Measurements from ENCODE around the gene CSNK1D. TPM values are rescaled to one million over a fixed set of nuclear protein-coding genes. Genes with fewer than 3 reads are reported as not detected.
"Not testable (repeated sequence)": the region's sequence is repeated elsewhere in the genome, so short reads cannot be mapped to it uniquely, and the experiment has no call there.

CSNK1D gene
- total RNA-seq, 1 experiment from 2014 or later = 191 TPM

- no TSS peak for BruUV-seq (replicated peaks)
- Mint-ChIP-seq H3K27me3 (ENCODE audit: insufficient read depth, unreplicated experiment) (no peaks in the 10 kb centered on the region), H3K9me3 (ENCODE audit: unreplicated experiment) (no peaks in the 10 kb centered on the region), H3K27ac (ENCODE audit: low read depth, unreplicated experiment) (no peak overlapping the region), H3K4me3 (ENCODE audit: unreplicated experiment) (no peak overlapping the region), H3K36me3 (ENCODE audit: insufficient read depth, unreplicated experiment) (peaks cover 98% of the 10 kb centered on the region), H3K4me1 (ENCODE audit: insufficient read depth, unreplicated experiment) (peaks cover 17% of the 10 kb centered on the region)
- TF ChIP-seq, protein P1, sequence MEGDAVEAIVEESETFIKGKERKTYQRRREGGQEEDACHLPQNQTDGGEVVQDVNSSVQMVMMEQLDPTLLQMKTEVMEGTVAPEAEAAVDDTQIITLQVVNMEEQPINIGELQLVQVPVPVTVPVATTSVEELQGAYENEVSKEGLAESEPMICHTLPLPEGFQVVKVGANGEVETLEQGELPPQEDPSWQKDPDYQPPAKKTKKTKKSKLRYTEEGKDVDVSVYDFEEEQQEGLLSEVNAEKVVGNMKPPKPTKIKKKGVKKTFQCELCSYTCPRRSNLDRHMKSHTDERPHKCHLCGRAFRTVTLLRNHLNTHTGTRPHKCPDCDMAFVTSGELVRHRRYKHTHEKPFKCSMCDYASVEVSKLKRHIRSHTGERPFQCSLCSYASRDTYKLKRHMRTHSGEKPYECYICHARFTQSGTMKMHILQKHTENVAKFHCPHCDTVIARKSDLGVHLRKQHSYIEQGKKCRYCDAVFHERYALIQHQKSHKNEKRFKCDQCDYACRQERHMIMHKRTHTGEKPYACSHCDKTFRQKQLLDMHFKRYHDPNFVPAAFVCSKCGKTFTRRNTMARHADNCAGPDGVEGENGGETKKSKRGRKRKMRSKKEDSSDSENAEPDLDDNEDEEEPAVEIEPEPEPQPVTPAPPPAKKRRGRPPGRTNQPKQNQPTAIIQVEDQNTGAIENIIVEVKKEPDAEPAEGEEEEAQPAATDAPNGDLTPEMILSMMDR (IDR thresholded peaks at IDR 0.05; ENCODE audit: unreplicated experiment) = no peak
- POLR2A ChIA-PET = interaction anchor here (0.7 to 1.1 kb wide), 3 partner anchors 9 to 71 kb away, joined by 3 to 5 read pairs (median 3); no protein-coding TSS in a partner anchor
- intact Hi-C loops (cut with micrococcal nuclease) = no loop called here
- DNase-seq (ENCODE audit: unreplicated experiment) = no peak
- CTCF ChIA-PET = no interaction called here
These were observed 11.2 kb downstream of the CSNK1D start for GRCh38 chr17:82262344-82262743.

GRCh38 chr17:82259972-82260961, 13.2 kb downstream of the CSNK1D start:
- POLR2A ChIA-PET; BruUV-seq (replicated peaks); H3K4me3 Mint-ChIP-seq (ENCODE audit: unreplicated experiment); H3K4me1 Mint-ChIP-seq (ENCODE audit: insufficient read depth, unreplicated experiment); CTCF ChIA-PET; intact Hi-C loops (cut with micrococcal nuclease); DNase-seq (ENCODE audit: unreplicated experiment); H3K27me3 Mint-ChIP-seq (ENCODE audit: insufficient read depth, unreplicated experiment); H3K9me3 Mint-ChIP-seq (ENCODE audit: unreplicated experiment); H3K27ac Mint-ChIP-seq (ENCODE audit: low read depth, unreplicated experiment): not testable (repeated sequence)
- H3K36me3 Mint-ChIP-seq (ENCODE audit: insufficient read depth, unreplicated experiment) = peaks cover 98% of the 10 kb centered on the region

DNA sequence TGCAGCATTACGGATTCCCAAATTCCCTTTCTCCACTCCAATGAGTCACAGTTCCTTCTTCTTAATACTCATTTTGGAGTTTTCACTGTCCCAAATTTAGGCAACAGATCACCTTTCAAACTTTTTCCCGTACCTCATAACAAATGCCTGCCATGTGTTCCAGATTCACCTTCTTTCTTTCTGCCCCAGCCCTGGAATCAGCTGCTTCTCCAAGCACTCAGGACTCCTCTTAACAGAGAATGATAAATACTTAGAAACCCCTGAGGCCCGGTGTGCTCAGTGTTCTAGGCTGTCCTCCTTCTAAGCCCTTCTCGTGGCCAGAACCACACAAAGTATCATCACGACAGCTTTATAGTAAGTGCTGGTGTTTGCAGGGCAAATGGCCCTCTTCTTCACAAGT, 14.9 kb downstream of the CSNK1D start:
- CTCF ChIA-PET = no interaction called here
- intact Hi-C loops (cut with micrococcal nuclease) = no loop called here
- TF ChIP-seq, protein P1 (IDR thresholded peaks at IDR 0.05; ENCODE audit: unreplicated experiment) = no peak
- H3K9me3 Mint-ChIP-seq (ENCODE audit: unreplicated experiment) = no peaks in the 10 kb centered on the region
- H3K36me3 Mint-ChIP-seq (ENCODE audit: insufficient read depth, unreplicated experiment) = peaks cover 86% of the 10 kb centered on the region
- DNase-seq (ENCODE audit: unreplicated experiment) = no peak
- no peak overlapping the region for H3K4me3 Mint-ChIP-seq (ENCODE audit: unreplicated experiment)
- no peak overlapping the region for H3K27ac Mint-ChIP-seq (ENCODE audit: low read depth, unreplicated experiment)
- H3K4me1 Mint-ChIP-seq (ENCODE audit: insufficient read depth, unreplicated experiment) = peaks cover 5% of the 10 kb centered on the region
- POLR2A ChIA-PET = no interaction called here
- no peaks in the 10 kb centered on the region for H3K27me3 Mint-ChIP-seq (ENCODE audit: insufficient read depth, unreplicated experiment)
- TSS peak; percentile 3 for BruUV-seq (replicated peaks)

DNA sequence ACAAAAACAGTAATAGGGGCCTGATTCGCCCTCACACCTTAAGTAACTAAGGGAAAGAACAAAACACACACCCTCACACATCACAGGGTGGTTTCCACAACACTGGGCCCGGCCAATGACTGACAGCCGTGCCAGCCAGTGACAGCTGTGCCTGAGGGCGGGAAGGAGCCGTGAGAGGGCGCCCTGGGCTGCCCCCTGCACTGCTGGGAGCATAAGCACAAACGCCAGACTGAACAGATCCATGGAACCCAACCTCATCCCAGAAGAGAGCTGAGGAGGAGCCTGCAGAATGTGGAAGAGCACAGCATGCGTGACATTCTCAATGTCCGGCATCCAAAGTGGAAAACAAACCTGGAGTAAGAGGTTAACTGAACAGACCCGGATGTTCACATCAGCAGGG, 16.0 kb downstream of the CSNK1D start:
- POLR2A ChIA-PET = no interaction called here
- BruUV-seq (replicated peaks) = no TSS peak
- H3K27me3 Mint-ChIP-seq (ENCODE audit: insufficient read depth, unreplicated experiment) = no peaks in the 10 kb centered on the region
- DNase-seq (ENCODE audit: unreplicated experiment) = no peak
- no peak overlapping the region for H3K4me3 Mint-ChIP-seq (ENCODE audit: unreplicated experiment)
- no peak overlapping the region for H3K27ac Mint-ChIP-seq (ENCODE audit: low read depth, unreplicated experiment)
- CTCF ChIA-PET = no interaction called here
- H3K4me1 Mint-ChIP-seq (ENCODE audit: insufficient read depth, unreplicated experiment) = peaks cover 5% of the 10 kb centered on the region
- intact Hi-C loops (cut with micrococcal nuclease) = no loop called here
- peaks cover 86% of the 10 kb centered on the region for H3K36me3 Mint-ChIP-seq (ENCODE audit: insufficient read depth, unreplicated experiment)
- H3K9me3 Mint-ChIP-seq (ENCODE audit: unreplicated experiment) = no peaks in the 10 kb centered on the region
- TF ChIP-seq, protein P1 (IDR thresholded peaks at IDR 0.05; ENCODE audit: unreplicated experiment) = no peak
